ENCODE results near the gene VTA1. TPM values are rescaled to one million over a fixed set of nuclear protein-coding genes. Genes with fewer than 3 reads are reported as not detected.

VTA1 gene
- polyA plus RNA-seq, 1 donor (not counting 4 experiments of a cell fraction or from before 2014, with no cell fraction given) = 97.4 TPM

GRCh38 chr6:142207265-142207877 lies 60.3 kb downstream of the VTA1 start:
- no peak overlapping the region for H3K4me3 ChIP-seq (ENCODE audit: control insufficient read depth in 2 of 3, extremely low read depth in 1 of 3, insufficient read depth in 2 of 3, low read depth in 1 of 3, low read length in 3 of 3)
- no peaks in the 10 kb centered on the region for H4K20me1 ChIP-seq (ENCODE audit: control insufficient read depth, extremely low read depth, insufficient read depth, low read length)
- H2AFZ ChIP-seq (ENCODE audit: control insufficient read depth, low read length) = no peak overlapping the region
- FAIRE-seq = peak; percentile 81
- no peaks in the 10 kb centered on the region for H3K9me3 ChIP-seq (ENCODE audit: control insufficient read depth, low read depth, low read length)
- H3K4me1 ChIP-seq (ENCODE audit: control insufficient read depth, extremely low read depth, insufficient read depth, low read length) = no peaks in the 10 kb centered on the region
- DNase-seq (ENCODE audit: low read depth, low spot score) = no peak
- dilution Hi-C loops (cut with MboI; ENCODE audit: extremely low pct_ligation_motif_present, low sequenced_read_pairs) = no loop called here
- H3K27ac ChIP-seq (ENCODE audit: control insufficient read depth, insufficient read depth, low read length) = no peak overlapping the region
- H3K36me3 ChIP-seq (ENCODE audit: control insufficient read depth in 2 of 2, extremely low read depth in 1 of 2, insufficient read depth in 2 of 2, low read length in 2 of 2) = no peaks in the 10 kb centered on the region
- H3K27me3 ChIP-seq (ENCODE audit: control insufficient read depth, extremely low read depth, insufficient read depth, low read length) = no peaks in the 10 kb centered on the region
- TF ChIP-seq EZH2 (IDR thresholded peaks at IDR 0.05; ENCODE audit: low read length) = no peak
- peak; percentile 78 to 82 (median 82) for TF ChIP-seq CTCF (optimal IDR thresholded peaks at IDR 0.05 in 1 of 3, IDR thresholded peaks at IDR 0.05 in 1 of 3, conservative IDR thresholded peaks at IDR 0.05 in 1 of 3; ENCODE audit: extremely low read depth in 1 of 3, insufficient read depth in 2 of 3, low read length in 3 of 3)
- no peak overlapping the region for H3K4me2 ChIP-seq (ENCODE audit: control insufficient read depth, extremely low read depth, insufficient read depth, low read depth, low read length)
- no peaks in the 10 kb centered on the region for H3K79me2 ChIP-seq (ENCODE audit: control insufficient read depth, insufficient read depth, low read length)
- no peak overlapping the region for H3K9ac ChIP-seq (ENCODE audit: control insufficient read depth, extremely low read depth, insufficient read depth, low read length)
- H3K9me1 ChIP-seq (ENCODE audit: control insufficient read depth, extremely low read depth, insufficient read depth, low read length) = no peaks in the 10 kb centered on the region

GRCh38 chr6:142210606-142211005 lies 63.5 kb downstream of the VTA1 start:
- dilution Hi-C loops (cut with MboI; ENCODE audit: extremely low pct_ligation_motif_present, low sequenced_read_pairs) = no loop called here
- Histone ChIP-seq H4K20me1 (ENCODE audit: control insufficient read depth, extremely low read depth, insufficient read depth, low read length) (no peaks in the 10 kb centered on the region), H3K4me3 (ENCODE audit: control insufficient read depth in 2 of 3, extremely low read depth in 1 of 3, insufficient read depth in 2 of 3, low read depth in 1 of 3, low read length in 3 of 3) (no peak overlapping the region), H3K27ac (ENCODE audit: control insufficient read depth, insufficient read depth, low read length) (no peak overlapping the region), H3K9ac (ENCODE audit: control insufficient read depth, extremely low read depth, insufficient read depth, low read length) (no peak overlapping the region), H3K27me3 (ENCODE audit: control insufficient read depth, extremely low read depth, insufficient read depth, low read length) (no peaks in the 10 kb centered on the region), H3K9me3 (ENCODE audit: control insufficient read depth, low read depth, low read length) (no peaks in the 10 kb centered on the region), H3K9me1 (ENCODE audit: control insufficient read depth, extremely low read depth, insufficient read depth, low read length) (no peaks in the 10 kb centered on the region), H3K79me2 (ENCODE audit: control insufficient read depth, insufficient read depth, low read length) (no peaks in the 10 kb centered on the region), H3K4me1 (ENCODE audit: control insufficient read depth, extremely low read depth, insufficient read depth, low read length) (no peaks in the 10 kb centered on the region), H3K4me2 (ENCODE audit: control insufficient read depth, extremely low read depth, insufficient read depth, low read depth, low read length) (no peak overlapping the region), H2AFZ (ENCODE audit: control insufficient read depth, low read length) (no peak overlapping the region), H3K36me3 (ENCODE audit: control insufficient read depth in 2 of 2, extremely low read depth in 1 of 2, insufficient read depth in 2 of 2, low read length in 2 of 2) (peaks cover 0 to 3% of the 10 kb centered on the region in 2 experiments)
- FAIRE-seq = no peak
- TF ChIP-seq CTCF (optimal IDR thresholded peaks at IDR 0.05 in 1 of 3, IDR thresholded peaks at IDR 0.05 in 1 of 3, conservative IDR thresholded peaks at IDR 0.05 in 1 of 3; ENCODE audit: extremely low read depth in 1 of 3, insufficient read depth in 2 of 3, low read length in 3 of 3) (no peak), EZH2 (IDR thresholded peaks at IDR 0.05; ENCODE audit: low read length) (no peak)
- no peak for DNase-seq (ENCODE audit: low read depth, low spot score)
